ENCODE data around the gene ATP1A4.
A peak's percentile ranks its signal among the peaks of the same experiment; 100 is the strongest.

The ATP1A4 gene

DNA sequence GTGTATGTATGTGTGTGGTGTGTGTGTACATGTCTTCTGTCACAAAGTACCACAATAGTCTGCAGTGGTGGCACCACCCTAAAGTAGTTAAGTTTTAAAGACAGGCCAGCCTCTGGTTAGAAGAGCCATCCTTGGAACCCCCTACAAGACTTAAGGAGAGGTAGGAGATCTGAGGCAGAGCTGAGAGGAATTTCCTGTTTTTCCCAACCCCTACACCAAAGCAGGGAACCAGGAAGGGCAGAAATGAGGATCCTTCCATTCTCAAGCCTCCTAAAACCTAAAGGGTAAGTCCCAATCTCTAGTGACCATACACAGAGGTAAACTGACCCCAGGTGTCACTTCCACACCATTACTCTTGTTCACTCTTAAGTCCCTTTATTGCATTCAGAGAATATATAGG lies 64.9 kb downstream of the ATP1A4 start:
- H3K4me1 Mint-ChIP-seq = peaks cover 50% of the 10 kb centered on the region
- no peaks in the 10 kb centered on the region for H3K9me3 Mint-ChIP-seq
- H3K27ac Mint-ChIP-seq = peak overlapping the region in 2 of 3 experiments; percentile 81 to 84
- no peak overlapping the region for H3K4me3 Mint-ChIP-seq
- peaks cover 92% of the 10 kb centered on the region for H3K36me3 Mint-ChIP-seq (ENCODE audit: low read depth)
- no peaks in the 10 kb centered on the region for H3K27me3 Mint-ChIP-seq (ENCODE audit: low read depth)
- TF ChIP-seq, protein P1, sequence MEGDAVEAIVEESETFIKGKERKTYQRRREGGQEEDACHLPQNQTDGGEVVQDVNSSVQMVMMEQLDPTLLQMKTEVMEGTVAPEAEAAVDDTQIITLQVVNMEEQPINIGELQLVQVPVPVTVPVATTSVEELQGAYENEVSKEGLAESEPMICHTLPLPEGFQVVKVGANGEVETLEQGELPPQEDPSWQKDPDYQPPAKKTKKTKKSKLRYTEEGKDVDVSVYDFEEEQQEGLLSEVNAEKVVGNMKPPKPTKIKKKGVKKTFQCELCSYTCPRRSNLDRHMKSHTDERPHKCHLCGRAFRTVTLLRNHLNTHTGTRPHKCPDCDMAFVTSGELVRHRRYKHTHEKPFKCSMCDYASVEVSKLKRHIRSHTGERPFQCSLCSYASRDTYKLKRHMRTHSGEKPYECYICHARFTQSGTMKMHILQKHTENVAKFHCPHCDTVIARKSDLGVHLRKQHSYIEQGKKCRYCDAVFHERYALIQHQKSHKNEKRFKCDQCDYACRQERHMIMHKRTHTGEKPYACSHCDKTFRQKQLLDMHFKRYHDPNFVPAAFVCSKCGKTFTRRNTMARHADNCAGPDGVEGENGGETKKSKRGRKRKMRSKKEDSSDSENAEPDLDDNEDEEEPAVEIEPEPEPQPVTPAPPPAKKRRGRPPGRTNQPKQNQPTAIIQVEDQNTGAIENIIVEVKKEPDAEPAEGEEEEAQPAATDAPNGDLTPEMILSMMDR (IDR thresholded peaks at IDR 0.05; ENCODE audit: unreplicated experiment in 3 of 3) = no peak

- Mint-ChIP-seq H3K4me3 (peak overlapping the region in 1 of 3 experiments; percentile 38), H3K27me3 (ENCODE audit: low read depth) (no peaks in the 10 kb centered on the region)
Measured at GRCh38 chr1:160217481-160218051, 66.2 kb downstream of the ATP1A4 start.

DNA sequence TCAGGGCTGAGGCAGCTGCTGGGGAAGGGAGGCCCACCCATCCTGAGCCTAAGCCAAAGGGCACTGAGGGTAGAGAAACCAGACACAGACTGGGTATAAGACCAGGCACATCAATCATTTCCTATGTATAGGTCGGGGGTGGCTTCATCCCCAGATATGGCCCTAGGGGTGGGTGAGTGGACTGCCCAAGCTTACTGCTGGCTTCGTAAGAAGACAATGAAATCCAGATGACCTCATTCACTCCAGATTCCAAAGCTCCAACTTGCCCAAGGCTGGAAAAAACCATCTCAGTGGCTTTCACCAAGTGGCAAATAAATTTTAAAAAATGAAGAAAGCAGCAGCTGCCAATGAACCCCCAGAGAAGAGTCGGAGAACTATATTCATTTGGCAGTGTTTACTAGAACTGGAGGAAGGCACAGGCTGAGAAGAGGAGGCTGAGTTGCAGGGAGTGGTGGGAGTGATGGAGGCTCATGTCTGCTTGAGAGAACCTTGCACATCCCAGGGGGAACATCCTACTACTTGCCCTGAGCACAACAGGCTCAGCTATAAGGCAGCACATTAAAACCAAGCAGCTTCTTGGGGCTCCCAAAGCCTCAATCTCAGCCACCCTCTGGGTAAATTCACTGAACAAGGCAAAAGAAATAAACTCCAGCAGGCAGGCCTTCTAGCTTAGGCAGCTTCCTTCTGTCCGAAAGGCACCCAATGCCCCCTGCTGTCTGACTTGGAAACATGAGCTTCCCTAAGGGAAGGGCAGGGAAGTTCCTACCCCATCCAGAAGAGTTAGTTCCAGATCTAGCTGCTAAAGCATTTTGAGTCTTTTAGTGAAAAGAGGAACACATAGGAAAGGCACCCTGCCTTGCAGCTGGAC lies 67.9 kb downstream of the ATP1A4 start:
- Mint-ChIP-seq H3K9me3 (no peaks in the 10 kb centered on the region), H3K4me3 (no peak overlapping the region), H3K27ac (peak overlapping the region; percentile 67 to 81 (median 76)), H3K36me3 (ENCODE audit: low read depth) (peaks cover 90% of the 10 kb centered on the region), H3K4me1 (peaks cover 44% of the 10 kb centered on the region), H3K27me3 (ENCODE audit: low read depth) (no peaks in the 10 kb centered on the region)
- TF ChIP-seq, protein P1 (IDR thresholded peaks at IDR 0.05; ENCODE audit: unreplicated experiment in 3 of 3) = peak; percentile 59 to 71 (median 61)

More at GRCh38 chr1:160217481-160218051, 66.2 kb downstream of the ATP1A4 start:
- TF ChIP-seq, protein P1 (IDR thresholded peaks at IDR 0.05; ENCODE audit: unreplicated experiment in 3 of 3) = no peak
- H3K36me3 Mint-ChIP-seq (ENCODE audit: low read depth) = peaks cover 90% of the 10 kb centered on the region
- no peaks in the 10 kb centered on the region for H3K9me3 Mint-ChIP-seq
- peaks cover 44% of the 10 kb centered on the region for H3K4me1 Mint-ChIP-seq
- H3K27ac Mint-ChIP-seq = peak overlapping the region; percentile 67 to 81 (median 71)

DNA sequence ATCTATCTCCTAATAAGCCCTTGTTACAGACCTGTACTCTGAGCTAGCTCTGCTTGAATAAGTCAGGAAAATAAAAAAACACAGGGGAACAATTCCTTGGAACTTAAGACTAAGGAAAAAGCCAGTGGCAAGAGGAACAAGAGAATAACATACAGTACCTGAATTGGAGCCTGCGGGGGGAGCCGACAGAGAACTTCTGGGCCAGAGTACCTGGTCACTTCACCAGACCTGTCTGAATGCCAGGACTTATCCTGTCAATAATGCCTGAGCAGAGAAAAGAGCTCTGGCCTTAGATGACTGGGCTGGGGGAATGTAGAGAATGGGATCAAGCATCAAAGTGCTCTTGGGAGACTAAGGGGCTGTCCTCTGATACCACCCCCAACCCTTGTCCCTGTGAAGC lies 68.9 kb downstream of the ATP1A4 start:
- no peaks in the 10 kb centered on the region for H3K27me3 Mint-ChIP-seq (ENCODE audit: low read depth)
- peaks cover 44% of the 10 kb centered on the region for H3K4me1 Mint-ChIP-seq
- TF ChIP-seq, protein P1 (IDR thresholded peaks at IDR 0.05; ENCODE audit: unreplicated experiment in 3 of 3) = no peak
- peaks cover 87% of the 10 kb centered on the region for H3K36me3 Mint-ChIP-seq (ENCODE audit: low read depth)
- H3K27ac Mint-ChIP-seq = peak overlapping the region; percentile 18 to 81 (median 67)
- H3K9me3 Mint-ChIP-seq = no peaks in the 10 kb centered on the region
- H3K4me3 Mint-ChIP-seq = no peak overlapping the region

GRCh38 chr1:160221089-160221488 lies 69.7 kb downstream of the ATP1A4 start:
- H3K27ac Mint-ChIP-seq = peak overlapping the region in 1 of 3 experiments; percentile 81
- peaks cover 44% of the 10 kb centered on the region for H3K4me1 Mint-ChIP-seq
- TF ChIP-seq, protein P1 (IDR thresholded peaks at IDR 0.05; ENCODE audit: unreplicated experiment in 3 of 3) = no peak
- H3K9me3 Mint-ChIP-seq = no peaks in the 10 kb centered on the region
- H3K4me3 Mint-ChIP-seq = no peak overlapping the region
- no peaks in the 10 kb centered on the region for H3K27me3 Mint-ChIP-seq (ENCODE audit: low read depth)
- peaks cover 80% of the 10 kb centered on the region for H3K36me3 Mint-ChIP-seq (ENCODE audit: low read depth)

All from nephron (organoid).